ENCODE results near the gene BCR.

BCR gene

GRCh38 chr22:23257889-23258825 lies 77.8 kb downstream of the BCR start:
- TF ChIP-seq CTCF (IDR thresholded peaks at IDR 0.05; ENCODE audit: insufficient read depth, low read length, poor library complexity, severe bottlenecking), result no peak
- peaks cover 34% of the 10 kb centered on the region for H3K36me3 ChIP-seq (ENCODE audit: control insufficient read depth, insufficient read depth, low read length)

GRCh38 chr22:23258826-23259170 lies 78.5 kb downstream of the BCR start:
- DNase-seq (ENCODE audit: extremely low read depth, insufficient read length), result no peak
- H3K27me3 ChIP-seq (replicated peaks; ENCODE audit: control insufficient read depth, insufficient read depth, low read length), result no peaks in the 10 kb centered on the region
- peaks cover 35% of the 10 kb centered on the region for H3K36me3 ChIP-seq (ENCODE audit: control insufficient read depth, insufficient read depth, low read length)
- TF ChIP-seq CTCF (IDR thresholded peaks at IDR 0.05; ENCODE audit: insufficient read depth, low read length, poor library complexity, severe bottlenecking), result no peak
- no peak overlapping the region for H3K4me3 ChIP-seq (replicated peaks; ENCODE audit: low read depth, low read length)

More at GRCh38 chr22:23257889-23258825, 77.8 kb downstream of the BCR start:
- no peak for DNase-seq (ENCODE audit: extremely low read depth, insufficient read length)
- Histone ChIP-seq H3K27me3 (replicated peaks; ENCODE audit: control insufficient read depth, insufficient read depth, low read length) (no peaks in the 10 kb centered on the region), H3K4me3 (replicated peaks; ENCODE audit: low read depth, low read length) (no peak overlapping the region)

- TF ChIP-seq CTCF (IDR thresholded peaks at IDR 0.05; ENCODE audit: insufficient read depth, low read length, poor library complexity, severe bottlenecking), result no peak
- no peaks in the 10 kb centered on the region for H3K27me3 ChIP-seq (replicated peaks; ENCODE audit: control insufficient read depth, insufficient read depth, low read length)
- H3K36me3 ChIP-seq (ENCODE audit: control insufficient read depth, insufficient read depth, low read length), result peaks cover 36% of the 10 kb centered on the region
- DNase-seq (ENCODE audit: extremely low read depth, insufficient read length), result no peak
- no peak overlapping the region for H3K4me3 ChIP-seq (replicated peaks; ENCODE audit: low read depth, low read length)
Observed at GRCh38 chr22:23259916-23260644, 79.8 kb downstream of the BCR start.

GRCh38 chr22:23260645-23261581 lies 80.6 kb downstream of the BCR start:
- TF ChIP-seq CTCF (IDR thresholded peaks at IDR 0.05; ENCODE audit: insufficient read depth, low read length, poor library complexity, severe bottlenecking), result no peak
- Histone ChIP-seq H3K27me3 (replicated peaks; ENCODE audit: control insufficient read depth, insufficient read depth, low read length) (no peaks in the 10 kb centered on the region), H3K4me3 (replicated peaks; ENCODE audit: low read depth, low read length) (no peak overlapping the region), H3K36me3 (ENCODE audit: control insufficient read depth, insufficient read depth, low read length) (peaks cover 36% of the 10 kb centered on the region)
- no peak for DNase-seq (ENCODE audit: extremely low read depth, insufficient read length)

GRCh38 chr22:23261900-23262450 lies 81.7 kb downstream of the BCR start:
- no peak for TF ChIP-seq CTCF (IDR thresholded peaks at IDR 0.05; ENCODE audit: insufficient read depth, low read length, poor library complexity, severe bottlenecking)
- no peak for DNase-seq (ENCODE audit: extremely low read depth, insufficient read length)
- peaks cover 34% of the 10 kb centered on the region for H3K36me3 ChIP-seq (ENCODE audit: control insufficient read depth, insufficient read depth, low read length)
- H3K4me3 ChIP-seq (replicated peaks; ENCODE audit: low read depth, low read length), result no peak overlapping the region
- no peaks in the 10 kb centered on the region for H3K27me3 ChIP-seq (replicated peaks; ENCODE audit: control insufficient read depth, insufficient read depth, low read length)

All from GM06990 (cell line).